Mucosa of gallbladder (tissue), 1 donor: ENCODE data around the gene TJP2. TPM values are rescaled to one million over a fixed set of nuclear protein-coding genes. Genes with fewer than 3 reads are reported as not detected.

Experiments used
- DNase-seq: peaks from one replicate; pipeline ENCODE4 v3.0.0-alpha.2; 2020; ENCODE audit warnings: low spot score
- total RNA-seq: library from RNA; stranded (reverse); gene quantifications from one replicate; pipeline ENCODE4 v1.2.1, GENCODE V29; 2021
- donor health status: DM: no; HTN: no; CAD: no.

TJP2 gene
- total RNA-seq, 1 donor from 2014 or later = 116 TPM

GRCh38 chr9:69232135-69232534 is 58.1 kb downstream of the TJP2 start:
- no peak for DNase-seq

GRCh38 chr9:69234683-69235082 is 60.6 kb downstream of the TJP2 start:
- no peak for DNase-seq

DNA sequence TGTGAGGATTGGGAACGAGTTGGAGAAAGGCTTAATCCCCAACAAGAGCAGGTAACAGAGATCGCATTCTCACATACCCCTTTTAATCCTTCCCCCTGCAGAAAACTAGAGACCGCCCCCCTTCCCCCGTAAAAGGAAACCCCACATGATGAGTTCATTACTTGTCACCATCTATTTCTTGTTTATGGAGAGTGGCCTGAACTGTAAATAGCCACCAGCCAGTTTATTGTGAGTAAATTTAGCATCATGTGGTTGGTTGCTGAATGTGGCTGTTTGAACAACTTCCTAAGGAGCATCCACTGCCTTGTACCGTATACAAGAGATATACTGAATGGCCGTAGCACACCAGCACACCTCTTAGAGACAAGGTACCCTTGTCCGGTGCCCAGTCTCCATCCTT is 62.1 kb downstream of the TJP2 start:
- no peak for DNase-seq

DNA sequence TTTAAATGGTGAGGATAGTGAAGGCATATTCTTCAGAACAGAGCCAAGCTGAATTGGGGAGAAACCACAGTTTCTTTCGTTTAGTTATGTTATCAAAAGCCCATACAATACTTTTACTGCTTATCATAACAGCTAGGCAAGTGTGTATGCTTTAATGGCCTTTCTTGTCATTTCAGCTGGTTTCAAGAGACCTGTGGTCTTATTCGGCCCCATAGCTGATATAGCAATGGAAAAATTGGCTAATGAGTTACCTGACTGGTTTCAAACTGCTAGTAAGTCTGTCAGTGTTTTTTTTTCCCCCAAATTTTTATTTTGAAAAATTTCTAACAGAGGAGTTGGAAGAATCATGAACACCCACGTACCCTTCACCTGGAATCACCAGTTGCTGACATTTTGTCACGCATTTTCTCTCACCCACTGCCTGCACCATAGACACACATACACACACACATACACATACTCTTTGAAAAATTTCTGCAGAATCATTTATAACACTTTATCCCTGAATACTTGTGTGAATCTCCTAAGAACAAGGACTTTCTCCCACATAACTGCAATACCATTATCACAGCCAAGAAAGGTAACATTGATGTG is 63.7 kb downstream of the TJP2 start:
- no peak for DNase-seq

- DNase-seq = no peak
Observed at GRCh38 chr9:69243116-69243515, 69.0 kb downstream of the TJP2 start.

DNA sequence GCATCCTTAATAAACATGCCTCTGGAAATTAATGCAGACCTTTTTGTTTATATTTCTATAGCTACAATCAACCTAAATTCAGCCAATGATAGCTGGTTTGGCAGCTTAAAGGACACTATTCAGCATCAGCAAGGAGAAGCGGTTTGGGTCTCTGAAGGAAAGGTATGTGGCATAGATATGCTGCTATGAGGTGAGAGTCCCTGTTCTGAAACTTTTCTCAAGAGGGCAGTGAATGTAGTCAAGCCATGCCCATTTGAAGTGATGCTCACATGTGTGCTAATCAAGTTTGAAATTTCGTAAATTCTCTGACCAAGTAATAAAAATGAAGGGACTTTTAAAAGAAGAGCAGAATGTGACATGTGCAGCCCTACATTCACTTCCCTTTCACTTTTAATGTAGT is 72.6 kb downstream of the TJP2 start:
- no peak for DNase-seq

- no peak for DNase-seq
Observed at GRCh38 chr9:69248005-69248404, 73.9 kb downstream of the TJP2 start.

DNA sequence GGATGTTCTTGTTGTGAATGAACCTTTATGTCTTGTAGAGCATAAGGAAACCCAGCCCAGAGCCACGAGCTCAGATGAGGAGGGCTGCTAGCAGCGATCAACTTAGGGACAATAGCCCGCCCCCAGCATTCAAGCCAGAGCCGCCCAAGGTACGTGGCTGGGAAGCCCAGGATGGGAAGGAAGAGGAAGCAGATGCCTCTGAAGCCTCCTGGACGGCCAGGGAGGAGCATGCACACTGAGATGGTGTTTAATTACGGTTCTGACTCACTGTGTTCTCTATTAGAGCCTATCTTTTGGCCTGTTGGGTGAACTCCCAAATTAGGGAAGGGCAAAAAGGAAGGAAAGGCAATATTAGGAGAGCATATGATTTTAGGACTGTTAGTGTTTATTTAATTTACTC is 75.3 kb downstream of the TJP2 start:
- no peak for DNase-seq

DNA sequence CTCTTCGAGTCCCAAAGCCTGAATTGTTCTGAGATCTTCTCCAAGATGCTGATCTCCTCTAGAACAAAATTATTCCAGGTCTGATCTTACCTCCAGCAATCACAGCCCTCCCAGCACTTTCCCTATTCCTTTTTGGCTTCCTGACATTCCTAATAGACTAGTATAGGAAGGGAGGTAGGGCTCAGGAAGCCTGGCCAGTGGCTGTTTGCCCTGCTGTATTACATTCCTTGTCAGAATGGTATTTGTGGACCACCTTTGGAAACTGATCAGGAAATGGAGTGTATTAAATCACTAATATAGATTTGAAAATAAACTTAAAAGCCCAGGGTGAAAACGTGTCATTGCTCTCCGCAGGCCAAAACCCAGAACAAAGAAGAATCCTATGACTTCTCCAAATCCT is 76.6 kb downstream of the TJP2 start:
- no peak for DNase-seq

DNA sequence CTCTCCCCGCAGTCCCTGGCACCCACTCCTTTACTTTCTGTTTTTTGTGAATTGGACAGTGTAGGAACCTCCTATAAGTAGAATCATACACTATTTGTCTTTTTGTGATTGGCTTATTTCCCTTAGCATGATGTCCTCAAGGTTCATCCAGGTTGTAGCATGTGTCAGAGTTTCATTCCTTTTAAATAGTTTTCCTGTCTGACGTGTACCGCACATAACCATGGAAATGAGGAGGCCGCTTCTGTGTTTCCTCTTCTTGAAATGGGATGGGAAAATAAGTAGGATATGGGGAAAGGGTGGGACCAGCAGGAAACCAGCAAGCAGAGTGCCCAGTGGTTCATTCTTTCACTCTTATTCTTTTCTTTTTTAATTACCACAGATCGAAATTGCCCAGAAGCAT is 78.4 kb downstream of the TJP2 start:
- DNase-seq = no peak

DNA sequence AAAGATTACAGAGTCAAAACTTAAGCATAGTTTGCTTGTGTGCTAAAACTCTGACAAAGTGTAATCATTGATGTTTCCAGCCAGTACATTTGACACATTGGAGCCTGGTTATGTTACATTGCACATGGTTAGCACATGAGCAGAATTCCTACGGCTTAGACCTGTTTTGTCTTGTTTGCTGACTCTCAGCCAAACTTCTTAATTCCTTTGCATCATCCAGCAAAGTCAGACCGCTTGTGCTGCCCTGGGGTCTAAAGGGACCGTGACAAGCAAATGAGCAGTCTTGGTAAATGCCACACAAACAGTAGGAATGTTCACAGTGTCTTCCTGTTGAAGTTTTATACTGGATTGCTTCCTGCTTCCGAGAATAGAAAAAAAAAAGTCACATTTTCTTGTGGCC is 79.0 kb downstream of the TJP2 start:
- DNase-seq = no peak

DNA sequence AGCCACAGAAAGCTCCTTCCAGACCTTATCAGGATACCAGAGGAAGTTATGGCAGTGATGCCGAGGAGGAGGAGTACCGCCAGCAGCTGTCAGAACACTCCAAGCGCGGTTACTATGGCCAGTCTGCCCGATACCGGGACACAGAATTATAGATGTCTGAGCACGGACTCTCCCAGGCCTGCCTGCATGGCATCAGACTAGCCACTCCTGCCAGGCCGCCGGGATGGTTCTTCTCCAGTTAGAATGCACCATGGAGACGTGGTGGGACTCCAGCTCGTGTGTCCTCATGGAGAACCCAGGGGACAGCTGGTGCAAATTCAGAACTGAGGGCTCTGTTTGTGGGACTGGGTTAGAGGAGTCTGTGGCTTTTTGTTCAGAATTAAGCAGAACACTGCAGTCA is 80.1 kb downstream of the TJP2 start:
- no peak for DNase-seq

GRCh38 chr9:69255591-69255990 is 81.5 kb downstream of the TJP2 start:
- DNase-seq = no peak

DNA sequence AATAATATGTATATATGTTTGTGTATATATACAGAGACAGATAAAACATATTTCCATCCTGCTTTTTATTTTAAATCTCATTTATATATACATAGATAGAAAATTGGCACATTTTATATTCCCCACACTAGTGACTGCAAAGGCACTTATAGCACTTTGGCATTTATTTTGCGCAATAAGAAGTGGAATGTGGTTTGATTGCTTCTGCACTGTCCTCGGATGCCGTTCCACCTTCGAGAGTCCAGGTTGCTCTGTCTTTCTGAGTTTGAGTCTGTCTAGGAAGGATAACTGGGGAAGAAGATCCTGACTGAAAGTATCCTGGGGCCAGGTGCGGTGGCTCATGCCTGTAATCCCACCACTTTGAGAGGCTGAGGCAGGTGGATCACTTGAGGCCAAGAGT is 84.5 kb downstream of the TJP2 start:
- DNase-seq = no peak

GRCh38 chr9:69260161-69260560 is 86.1 kb downstream of the TJP2 start:
- no peak for DNase-seq

DNA sequence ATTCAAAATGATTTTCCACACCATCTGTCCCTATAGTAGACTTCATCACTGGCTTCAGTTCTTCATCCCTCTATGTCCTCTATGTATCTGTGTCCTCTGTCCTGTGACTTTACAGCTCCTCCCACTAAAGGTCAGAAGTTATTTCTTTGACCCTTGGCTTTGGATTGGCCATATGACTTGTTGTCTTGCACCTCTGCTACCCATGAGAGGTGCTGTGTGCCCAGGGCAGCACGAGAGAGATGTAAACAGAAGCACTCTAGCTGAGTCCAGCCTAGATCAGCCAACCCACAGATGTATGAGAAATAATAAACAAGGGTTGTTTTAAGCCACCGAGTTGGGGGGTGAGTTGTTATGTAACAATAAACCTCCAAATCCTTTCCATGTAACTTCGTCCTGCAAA is 87.6 kb downstream of the TJP2 start:
- no peak for DNase-seq

GRCh38 chr9:69264526-69264925 is 90.4 kb downstream of the TJP2 start:
- no peak for DNase-seq

DNA sequence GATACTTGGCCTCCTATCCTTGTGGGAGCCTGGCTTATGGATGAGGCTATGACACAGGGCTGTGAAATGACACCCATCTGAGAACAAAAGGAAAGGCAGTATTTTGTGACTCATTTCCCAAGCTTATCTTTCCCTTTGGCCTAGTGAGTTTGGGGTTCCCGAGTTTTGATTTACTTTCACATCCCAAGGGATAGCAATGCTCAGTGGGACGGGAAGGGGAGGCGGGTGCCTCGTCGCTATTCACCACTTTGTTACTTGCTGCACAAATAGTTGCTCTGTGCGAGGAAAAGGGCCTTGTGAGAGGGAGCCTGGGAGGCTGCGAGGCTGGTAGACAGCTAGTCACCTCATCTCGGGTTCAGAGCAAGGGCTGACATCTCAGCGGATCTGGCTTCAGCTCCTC is 91.8 kb downstream of the TJP2 start:
- DNase-seq = no peak

DNA sequence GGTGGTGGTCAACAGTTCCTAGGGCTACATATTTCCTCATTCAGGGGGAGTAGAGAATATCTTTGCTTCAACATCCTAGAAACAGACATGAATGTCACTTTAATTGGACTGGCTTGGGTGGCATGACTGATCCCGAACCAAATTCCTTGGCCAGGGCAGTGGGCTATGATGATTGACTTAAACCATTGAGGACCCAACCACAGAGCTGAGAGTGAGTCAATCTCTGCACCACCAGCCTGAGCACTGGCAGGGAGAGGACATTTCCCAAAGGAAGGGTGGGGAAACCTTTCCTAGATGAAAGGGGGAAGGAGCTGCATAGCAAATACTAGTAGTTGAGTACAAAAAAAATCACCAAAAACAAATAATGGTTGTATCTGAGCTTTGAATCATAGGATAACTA is 98.1 kb downstream of the TJP2 start:
- DNase-seq = no peak

DNA sequence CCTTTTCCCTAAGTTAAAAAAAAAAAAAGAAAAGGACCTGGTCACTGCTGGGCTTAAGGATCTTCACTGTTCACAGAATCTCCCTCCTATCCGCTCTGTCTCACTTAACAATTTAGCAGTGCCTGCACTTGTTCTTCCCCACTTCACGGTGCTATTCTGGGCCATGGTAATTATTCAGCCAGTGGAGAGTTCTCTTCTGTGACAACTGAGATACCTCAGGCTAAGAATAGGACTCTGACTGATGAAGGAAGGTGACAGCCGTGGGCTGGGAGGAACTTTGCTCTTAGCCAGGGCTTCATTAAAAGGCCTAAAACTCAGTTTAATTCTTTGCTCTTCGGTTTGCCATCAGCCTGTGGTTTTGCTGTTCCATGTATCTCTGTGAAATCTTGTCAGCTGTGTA is 99.1 kb downstream of the TJP2 start:
- DNase-seq = no peak

- DNase-seq = no peak
Observed at GRCh38 chr9:69276775-69277174, 102.7 kb downstream of the TJP2 start.

GRCh38 chr9:69279084-69279731 is 105.1 kb downstream of the TJP2 start:
- no peak for DNase-seq

- DNase-seq = no peak
Observed at GRCh38 chr9:69279733-69280132, 105.7 kb downstream of the TJP2 start.

DNA sequence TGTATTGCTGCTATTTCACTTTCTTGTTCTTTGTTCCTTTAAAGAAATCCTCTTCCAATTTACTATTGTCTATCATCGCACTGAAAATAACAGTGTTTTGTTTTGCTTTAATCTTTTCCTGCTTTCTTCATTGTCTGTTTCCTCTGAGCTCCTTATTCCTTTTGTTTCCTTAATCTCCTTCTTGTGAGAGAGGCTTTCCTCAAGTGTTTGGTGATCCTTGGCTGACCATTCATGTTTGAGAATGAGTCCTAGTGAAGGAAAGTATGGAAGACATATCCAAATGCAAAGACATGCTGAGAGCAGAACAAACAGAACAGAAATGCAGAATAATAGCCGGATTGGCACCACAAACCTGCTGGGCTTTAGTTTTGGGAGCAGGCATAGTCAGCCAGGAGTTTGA is 108.9 kb downstream of the TJP2 start:
- no peak for DNase-seq
